Tongue (tissue), 2 donors: ENCODE measurements around the gene TUBA4A. TPM values are rescaled to one million over a fixed set of nuclear protein-coding genes. Genes with fewer than 3 reads are reported as not detected.
"Not testable (repeated sequence)": the region's sequence is repeated elsewhere in the genome, so short reads cannot be mapped to it uniquely, and the experiment has no call there.

Experiments used
- DNase-seq: peaks from one replicate; pipeline ENCODE4 v3.0.0-alpha.2; 2015
- total RNA-seq: library from RNA; depleted of rRNA; stranded (reverse); fragments of >200 nt; gene quantifications from one replicate; pipeline ENCODE4 v1.2.3, GENCODE V29; 2014

Gene TUBA4A
- total RNA-seq, 1 donor from 2014 or later = 76.1 TPM

GRCh38 chr2:219266886-219267285 is 13.2 kb upstream of the TUBA4A start:
- DNase-seq = no peak

- no peak for DNase-seq
Observed at GRCh38 chr2:219266232-219266631, 12.5 kb upstream of the TUBA4A start.

GRCh38 chr2:219261024-219261855 is 7.5 kb upstream of the TUBA4A start:
- no peak for DNase-seq

- DNase-seq = not testable (repeated sequence)
Observed at GRCh38 chr2:219258942-219259341, 5.2 kb upstream of the TUBA4A start.

GRCh38 chr2:219254590-219255201 is 978 bp upstream of the TUBA4A start:
- no peak for DNase-seq

GRCh38 chr2:219252900-219253752 is 592 bp downstream of the TUBA4A start, which contains the start of gene TUBA4B:
Gene TUBA4B, plus strand, starts transcription at chr2:219253243. Its CDS starts 165 bp downstream, at chr2:219253408.
- peak; percentile 86 for DNase-seq

- no peak for DNase-seq
Observed at GRCh38 chr2:219252570-219252899, 1.2 kb downstream of the TUBA4A start.

GRCh38 chr2:219252084-219252483 is 1.6 kb downstream of the TUBA4A start:
- DNase-seq = no peak

GRCh38 chr2:219251656-219252055 is 2.1 kb downstream of the TUBA4A start:
- DNase-seq = peak; percentile 17

- DNase-seq = no peak
Observed at GRCh38 chr2:219250049-219250781, 3.5 kb downstream of the TUBA4A start.

GRCh38 chr2:219249203-219249980 is 4.3 kb downstream of the TUBA4A start:
- DNase-seq = peak; percentile 82

GRCh38 chr2:219248845-219249202 is 4.9 kb downstream of the TUBA4A start:
- no peak for DNase-seq

GRCh38 chr2:219247678-219248642 is 5.8 kb downstream of the TUBA4A start:
- no peak for DNase-seq

- DNase-seq = no peak
Observed at GRCh38 chr2:219246559-219246958, 7.2 kb downstream of the TUBA4A start.

- no peak for DNase-seq
Observed at GRCh38 chr2:219245899-219246230, 7.9 kb downstream of the TUBA4A start.

- DNase-seq = peak; percentile 97
Observed at GRCh38 chr2:219245148-219245898, 8.4 kb downstream of the TUBA4A start, which contains the start of the genes GLB1L and STK16. Gene GLB1L, minus strand, starts transcription at chr2:219245444. Its CDS starts 1,871 bp downstream, at chr2:219243573. Gene STK16, plus strand, starts transcription at chr2:219245479. Its CDS starts 521 bp downstream, at chr2:219246000.

- no peak for DNase-seq
Observed at GRCh38 chr2:219244789-219245147, 8.9 kb downstream of the TUBA4A start.

- DNase-seq = no peak
Observed at GRCh38 chr2:219243291-219243761, 10.4 kb downstream of the TUBA4A start.

- no peak for DNase-seq
Observed at GRCh38 chr2:219234331-219234730, 19.4 kb downstream of the TUBA4A start.
